ENCODE data around the gene PRG3. TPM values are rescaled to one million over a fixed set of nuclear protein-coding genes. Genes with fewer than 3 reads are reported as not detected.

The PRG3 gene
- total RNA-seq, 1 experiment from 2014 or later = not detected

GRCh38 chr11:57391111-57391510 is 10.2 kb upstream of the PRG3 start (continued):
- TF ChIP-seq, protein P1, sequence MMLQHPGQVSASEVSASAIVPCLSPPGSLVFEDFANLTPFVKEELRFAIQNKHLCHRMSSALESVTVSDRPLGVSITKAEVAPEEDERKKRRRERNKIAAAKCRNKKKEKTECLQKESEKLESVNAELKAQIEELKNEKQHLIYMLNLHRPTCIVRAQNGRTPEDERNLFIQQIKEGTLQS (IDR thresholded peaks at IDR 0.05) = no peak
- TF ChIP-seq ZNF274 (IDR thresholded peaks at IDR 0.05; ENCODE audit: low read depth, low read length) (no peak), SP1 (IDR thresholded peaks at IDR 0.05; ENCODE audit: low read depth) (no peak), CBX3 (IDR thresholded peaks at IDR 0.05; ENCODE audit: low read depth) (no peak), EZH2phosphoT487 (IDR thresholded peaks at IDR 0.05; ENCODE audit: borderline replicate concordance) (no peak), EGR1 (IDR thresholded peaks at IDR 0.05; ENCODE audit: low read depth) (no peak)
- TF ChIP-seq, protein P2, sequence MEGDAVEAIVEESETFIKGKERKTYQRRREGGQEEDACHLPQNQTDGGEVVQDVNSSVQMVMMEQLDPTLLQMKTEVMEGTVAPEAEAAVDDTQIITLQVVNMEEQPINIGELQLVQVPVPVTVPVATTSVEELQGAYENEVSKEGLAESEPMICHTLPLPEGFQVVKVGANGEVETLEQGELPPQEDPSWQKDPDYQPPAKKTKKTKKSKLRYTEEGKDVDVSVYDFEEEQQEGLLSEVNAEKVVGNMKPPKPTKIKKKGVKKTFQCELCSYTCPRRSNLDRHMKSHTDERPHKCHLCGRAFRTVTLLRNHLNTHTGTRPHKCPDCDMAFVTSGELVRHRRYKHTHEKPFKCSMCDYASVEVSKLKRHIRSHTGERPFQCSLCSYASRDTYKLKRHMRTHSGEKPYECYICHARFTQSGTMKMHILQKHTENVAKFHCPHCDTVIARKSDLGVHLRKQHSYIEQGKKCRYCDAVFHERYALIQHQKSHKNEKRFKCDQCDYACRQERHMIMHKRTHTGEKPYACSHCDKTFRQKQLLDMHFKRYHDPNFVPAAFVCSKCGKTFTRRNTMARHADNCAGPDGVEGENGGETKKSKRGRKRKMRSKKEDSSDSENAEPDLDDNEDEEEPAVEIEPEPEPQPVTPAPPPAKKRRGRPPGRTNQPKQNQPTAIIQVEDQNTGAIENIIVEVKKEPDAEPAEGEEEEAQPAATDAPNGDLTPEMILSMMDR (IDR thresholded peaks at IDR 0.05 in 2 of 3, conservative IDR thresholded peaks at IDR 0.05 in 1 of 3; ENCODE audit: borderline replicate concordance in 1 of 3, insufficient read depth in 1 of 3, low read depth in 2 of 3, low read length in 2 of 3) = no peak

- H3K27ac ChIP-seq (ENCODE audit: low read depth, low read length) = no peak within 1 kb of the TSS
- RAD21 ChIA-PET (ENCODE audit: low non-redundant PET in 1 of 2, low total read pairs in 2 of 2, uncharacterized antibody in 2 of 2, unreplicated experiment in 2 of 2) = no interaction called here
- ATAC-seq (no peak), DNase-seq (ENCODE audit: low read depth, low spot score) (no peak)
- H3K4me2 ChIP-seq (ENCODE audit: low read length) = no peak within 1 kb of the TSS
- H3K9ac ChIP-seq (ENCODE audit: low read length) = no peak within 1 kb of the TSS
- intact Hi-C loops (cut with micrococcal nuclease) = no loop called here
- H3K9me2 ChIP-seq (ENCODE audit: insufficient read depth) = no peaks in the 10 kb centered on the region
- POLR2A ChIA-PET = no interaction called here
- H3K79me2 ChIP-seq (ENCODE audit: insufficient read depth, low read length) = no peaks in the 10 kb centered on the region
- H3K4me1 ChIP-seq (ENCODE audit: control insufficient read depth in 1 of 2, insufficient read depth in 2 of 2, low read length in 2 of 2) = no peaks in the 10 kb centered on the region
- TF ChIP-seq CBX3 (IDR thresholded peaks at IDR 0.05; ENCODE audit: low read depth) = no peak
- no peak for TF ChIP-seq ZNF274 (IDR thresholded peaks at IDR 0.05; ENCODE audit: low read depth, low read length)
- TF ChIP-seq, protein P2 (IDR thresholded peaks at IDR 0.05 in 2 of 3, conservative IDR thresholded peaks at IDR 0.05 in 1 of 3; ENCODE audit: borderline replicate concordance in 1 of 3, insufficient read depth in 1 of 3, low read depth in 2 of 3, low read length in 2 of 3) = no peak
- TF ChIP-seq, protein P1 (IDR thresholded peaks at IDR 0.05) = no peak
- TF ChIP-seq SIN3A (IDR thresholded peaks at IDR 0.05; ENCODE audit: low read depth) = no peak
- no peak for TF ChIP-seq SRF (IDR thresholded peaks at IDR 0.05; ENCODE audit: low read depth)
- TF ChIP-seq RAD21 (IDR thresholded peaks at IDR 0.05; ENCODE audit: low read depth) = no peak
- TF ChIP-seq, protein P3, sequence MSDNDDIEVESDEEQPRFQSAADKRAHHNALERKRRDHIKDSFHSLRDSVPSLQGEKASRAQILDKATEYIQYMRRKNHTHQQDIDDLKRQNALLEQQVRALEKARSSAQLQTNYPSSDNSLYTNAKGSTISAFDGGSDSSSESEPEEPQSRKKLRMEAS (IDR thresholded peaks at IDR 0.05) = no peak
- TF ChIP-seq SP1 (IDR thresholded peaks at IDR 0.05; ENCODE audit: low read depth) = no peak
- no peak for TF ChIP-seq EZH2 (IDR thresholded peaks at IDR 0.05)
- TF ChIP-seq ZBTB33 (IDR thresholded peaks at IDR 0.05; ENCODE audit: extremely low read depth, insufficient replicate concordance, low read length) = no peak
- no peak for TF ChIP-seq ELF1 (IDR thresholded peaks at IDR 0.05; ENCODE audit: borderline replicate concordance, low read depth)
- no peaks in the 10 kb centered on the region for H4K20me1 ChIP-seq (ENCODE audit: insufficient read depth)
- no peaks in the 10 kb centered on the region for H3K36me3 ChIP-seq (ENCODE audit: control insufficient read depth in 1 of 2, insufficient read depth in 2 of 2, low read length in 2 of 2)
- BruUV-seq (replicated peaks) = no TSS peak
- H3K27me3 ChIP-seq (ENCODE audit: insufficient read depth, low read length) = peaks cover 5% of the 10 kb centered on the region
- H3K9me3 ChIP-seq (ENCODE audit: control insufficient read depth in 1 of 2, insufficient read depth in 1 of 2, low read depth in 1 of 2, low read length in 2 of 2) = no peaks in the 10 kb centered on the region
- CTCF ChIA-PET = no interaction called here
- H2AFZ ChIP-seq (ENCODE audit: low read depth, low read length, poor library complexity, severe bottlenecking) = no peak within 1 kb of the TSS
- no peak within 1 kb of the TSS for H3K4me3 ChIP-seq (replicated peaks in 1 of 2; ENCODE audit: low read depth in 1 of 2, low read length in 2 of 2)
These were observed 9.6 kb upstream of the PRG3 start, which contains the start of gene PRG2 for GRCh38 chr11:57390535-57390934. Gene PRG2, minus strand, starts transcription at chr11:57390650. Its CDS starts 706 bp downstream, at chr11:57389944.
